SU-DHL-6 (cell line): Measurements from ENCODE around the gene CYB5R2.

Experiments used
- EZH2phosphoT487 ChIP-seq: fragments of 200-600 bp; sonication (generic), shearing (Covaris generic); conservative IDR thresholded peaks from 2 replicates; pipeline ENCODE4 v1.6.1; 2018; ENCODE audit warnings: mild to moderate bottlenecking, antibody characterized with exemption, low read length, moderate library complexity, mixed read lengths
- TF ChIP-seq, protein P1 (sequence below): fragments of 200-600 bp; sonication (generic); IDR thresholded peaks from one replicate; pipeline ENCODE4 v1.5.1; 2017; ENCODE audit warnings: antibody characterized with exemption, mild to moderate bottlenecking, low read length, moderate library complexity; ENCODE audit not compliant: insufficient read depth, poor library complexity, severe bottlenecking

DNA sequence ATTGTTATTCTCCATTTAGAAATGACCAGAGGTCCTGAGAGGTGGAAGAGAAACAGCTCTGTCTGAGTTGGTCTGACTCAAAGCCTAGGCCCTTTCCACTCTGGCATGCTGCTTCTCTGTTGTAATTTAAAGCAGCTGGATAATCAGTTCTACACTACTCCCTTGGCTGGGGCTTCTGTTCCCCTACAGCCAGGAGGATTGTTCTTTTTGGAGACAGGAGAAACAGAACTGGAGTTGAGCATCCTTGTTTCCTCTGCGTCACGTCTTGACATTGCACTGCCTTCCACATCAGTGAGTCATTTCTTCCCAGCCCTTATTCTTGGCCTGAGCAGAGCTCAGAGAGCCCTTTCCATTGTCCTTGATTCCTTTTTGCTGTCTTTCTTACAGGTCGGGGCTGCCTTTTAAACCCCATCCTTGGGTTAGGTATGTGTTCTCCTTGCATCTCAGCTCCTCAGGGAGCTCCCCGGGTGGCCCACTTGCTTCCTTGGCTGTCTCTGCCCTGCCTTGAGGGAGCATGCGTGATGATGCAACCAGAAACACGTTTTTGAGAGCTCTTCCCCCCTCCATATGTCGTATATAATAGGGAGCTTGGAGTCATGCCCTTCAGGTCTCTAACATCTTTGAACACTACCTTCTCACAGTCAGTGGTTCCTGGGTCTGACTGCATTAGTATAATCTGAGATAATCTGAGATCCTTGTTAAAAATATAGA is 35.7 kb downstream of the CYB5R2 start:
- TF ChIP-seq, protein P1, sequence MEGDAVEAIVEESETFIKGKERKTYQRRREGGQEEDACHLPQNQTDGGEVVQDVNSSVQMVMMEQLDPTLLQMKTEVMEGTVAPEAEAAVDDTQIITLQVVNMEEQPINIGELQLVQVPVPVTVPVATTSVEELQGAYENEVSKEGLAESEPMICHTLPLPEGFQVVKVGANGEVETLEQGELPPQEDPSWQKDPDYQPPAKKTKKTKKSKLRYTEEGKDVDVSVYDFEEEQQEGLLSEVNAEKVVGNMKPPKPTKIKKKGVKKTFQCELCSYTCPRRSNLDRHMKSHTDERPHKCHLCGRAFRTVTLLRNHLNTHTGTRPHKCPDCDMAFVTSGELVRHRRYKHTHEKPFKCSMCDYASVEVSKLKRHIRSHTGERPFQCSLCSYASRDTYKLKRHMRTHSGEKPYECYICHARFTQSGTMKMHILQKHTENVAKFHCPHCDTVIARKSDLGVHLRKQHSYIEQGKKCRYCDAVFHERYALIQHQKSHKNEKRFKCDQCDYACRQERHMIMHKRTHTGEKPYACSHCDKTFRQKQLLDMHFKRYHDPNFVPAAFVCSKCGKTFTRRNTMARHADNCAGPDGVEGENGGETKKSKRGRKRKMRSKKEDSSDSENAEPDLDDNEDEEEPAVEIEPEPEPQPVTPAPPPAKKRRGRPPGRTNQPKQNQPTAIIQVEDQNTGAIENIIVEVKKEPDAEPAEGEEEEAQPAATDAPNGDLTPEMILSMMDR = no peak
- no peak for TF ChIP-seq EZH2phosphoT487
